ENCODE measurements around the gene NSDHL. TPM values are rescaled to one million over a fixed set of nuclear protein-coding genes. Genes with fewer than 3 reads are reported as not detected.

NSDHL gene
- total and polyA plus RNA-seq, 12 donors = 7.1 to 228 (median 23.4) TPM

GRCh38 chrX:152872522-152872921 lies 41.7 kb downstream of the NSDHL start:
- Histone ChIP-seq H3K9me3 (replicated peaks in 1 of 3) (no peaks in the 10 kb centered on the region), H3K36me3 (replicated peaks in 1 of 2) (peaks cover 0 to 11% of the 10 kb centered on the region in 2 donors), H3K4me1 (replicated peaks in 1 of 2) (no peaks in the 10 kb centered on the region), H3K4me3 (no peak overlapping the region), H3K27me3 (peaks cover 1% of the 10 kb centered on the region), H3K27ac (no peak overlapping the region)
- 42 to 100% (median 94%) methylated on average over 1 to 2 of the region's 2 CpGs; no CpG with 5 or more reads in 1 of the 4 donors for WGBS, 4 donors
- TF ChIP-seq CTCF (IDR thresholded peaks at IDR 0.05) (no peak), POLR2A (IDR thresholded peaks at IDR 0.05) (no peak)
- DNase-seq = no peak
- intact Hi-C loops (cut with DNase I) = no loop called here

GRCh38 chrX:152873361-152873760 lies 42.5 kb downstream of the NSDHL start:
- DNase-seq = no peak
- peaks cover 8% of the 10 kb centered on the region for H3K27me3 ChIP-seq
- intact Hi-C loops (cut with DNase I) = no loop called here

GRCh38 chrX:152876931-152877840 lies 46.3 kb downstream of the NSDHL start:
- DNase-seq = no peak
- 72 to 87% (median 80%) methylated on average over 2 to 10 of the region's 10 CpGs; no CpG with 5 or more reads in 1 of the 4 donors for WGBS, 4 donors
- intact Hi-C loops (cut with DNase I) = no loop called here

More at GRCh38 chrX:152873361-152873760, 42.5 kb downstream of the NSDHL start:
- Histone ChIP-seq H3K27ac (no peak overlapping the region), H3K36me3 (replicated peaks in 1 of 2) (peaks cover 0 to 9% of the 10 kb centered on the region in 2 donors), H3K4me3 (no peak overlapping the region), H3K9me3 (replicated peaks in 1 of 3) (no peaks in the 10 kb centered on the region), H3K4me1 (replicated peaks in 1 of 2) (no peaks in the 10 kb centered on the region)
- TF ChIP-seq POLR2A (IDR thresholded peaks at IDR 0.05) (no peak), CTCF (IDR thresholded peaks at IDR 0.05) (no peak)
- 66 to 76% (median 74%) methylated on average over 2 of the region's 2 CpGs; no CpG with 5 or more reads in 1 of the 4 donors for WGBS, 4 donors

More at GRCh38 chrX:152876931-152877840, 46.3 kb downstream of the NSDHL start:
- Histone ChIP-seq H3K4me1 (replicated peaks in 1 of 2) (no peaks in the 10 kb centered on the region), H3K36me3 (replicated peaks in 1 of 2) (no peaks in the 10 kb centered on the region), H3K9me3 (replicated peaks in 1 of 3) (no peaks in the 10 kb centered on the region), H3K27ac (no peak overlapping the region), H3K27me3 (peaks cover 8% of the 10 kb centered on the region), H3K4me3 (no peak overlapping the region)
- TF ChIP-seq CTCF (IDR thresholded peaks at IDR 0.05) (no peak), POLR2A (IDR thresholded peaks at IDR 0.05) (no peak)
